ENCODE data around the gene MRPL3.

- TF ChIP-seq, protein P1, sequence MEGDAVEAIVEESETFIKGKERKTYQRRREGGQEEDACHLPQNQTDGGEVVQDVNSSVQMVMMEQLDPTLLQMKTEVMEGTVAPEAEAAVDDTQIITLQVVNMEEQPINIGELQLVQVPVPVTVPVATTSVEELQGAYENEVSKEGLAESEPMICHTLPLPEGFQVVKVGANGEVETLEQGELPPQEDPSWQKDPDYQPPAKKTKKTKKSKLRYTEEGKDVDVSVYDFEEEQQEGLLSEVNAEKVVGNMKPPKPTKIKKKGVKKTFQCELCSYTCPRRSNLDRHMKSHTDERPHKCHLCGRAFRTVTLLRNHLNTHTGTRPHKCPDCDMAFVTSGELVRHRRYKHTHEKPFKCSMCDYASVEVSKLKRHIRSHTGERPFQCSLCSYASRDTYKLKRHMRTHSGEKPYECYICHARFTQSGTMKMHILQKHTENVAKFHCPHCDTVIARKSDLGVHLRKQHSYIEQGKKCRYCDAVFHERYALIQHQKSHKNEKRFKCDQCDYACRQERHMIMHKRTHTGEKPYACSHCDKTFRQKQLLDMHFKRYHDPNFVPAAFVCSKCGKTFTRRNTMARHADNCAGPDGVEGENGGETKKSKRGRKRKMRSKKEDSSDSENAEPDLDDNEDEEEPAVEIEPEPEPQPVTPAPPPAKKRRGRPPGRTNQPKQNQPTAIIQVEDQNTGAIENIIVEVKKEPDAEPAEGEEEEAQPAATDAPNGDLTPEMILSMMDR (conservative IDR thresholded peaks at IDR 0.05; ENCODE audit: low read length) = no peak
- no peak for TF ChIP-seq EZH2phosphoT487 (IDR thresholded peaks at IDR 0.05; ENCODE audit: borderline replicate concordance)
Measured at GRCh38 chr3:131535131-131535530, 32.4 kb upstream of the MRPL3 start.
